Esophagus (tissue), 2 donors: Measurements from ENCODE around the gene RIPOR3. TPM values are rescaled to one million over a fixed set of nuclear protein-coding genes. Genes with fewer than 3 reads are reported as not detected.

Experiments
- H3K27ac ChIP-seq, 2 donors: one replicate each; pipeline ENCODE4 v1.5.1; 2013; ENCODE audit warnings: low read depth in 2 of 2, mild to moderate bottlenecking in 2 of 2, inconsistent platforms in 1 of 2, low read length in 1 of 2, moderate library complexity in 1 of 2
- H3K27me3 ChIP-seq, 2 donors: one replicate each; pipeline ENCODE4 v1.6.1; 2013; ENCODE audit warnings: low read length in 2 of 2, control low read depth in 1 of 2, mild to moderate bottlenecking in 1 of 2; ENCODE audit not compliant: insufficient read depth in 2 of 2, control insufficient read depth in 1 of 2
- H3K36me3 ChIP-seq, 2 donors: one replicate each; pipeline ENCODE4 v1.6.1; 2013; ENCODE audit warnings: low read length in 1 of 2; ENCODE audit not compliant: control insufficient read depth in 2 of 2, insufficient read depth in 2 of 2
- H3K4me1 ChIP-seq, 2 donors: one replicate each; pipeline ENCODE4 v1.6.1; 2013; ENCODE audit warnings: low read length in 1 of 2; ENCODE audit not compliant: control insufficient read depth in 2 of 2, insufficient read depth in 2 of 2
- H3K4me3 ChIP-seq, 2 donors: one replicate each; pipeline ENCODE4 v1.5.1; 2013; ENCODE audit warnings: low read length in 2 of 2, mild to moderate bottlenecking in 2 of 2, low read depth in 1 of 2, moderate library complexity in 1 of 2
- H3K9me3 ChIP-seq, 2 donors: one replicate each; pipeline ENCODE4 v1.6.1; 2013; ENCODE audit warnings: mild to moderate bottlenecking in 2 of 2, low read depth in 1 of 2, low read length in 1 of 2, moderate library complexity in 1 of 2; ENCODE audit not compliant: control insufficient read depth in 2 of 2, insufficient read depth in 1 of 2
- WGBS, 2 donors: extraction: QIAGEN DNeasy Blood & Tissue Kit; methylation state at CpG; one replicate each; pipeline ENCODE4 v1.1.7; 2013; 5-methylcytosine and 5-hydroxymethylcytosine counted together
- polyA plus RNA-seq, 2 donors: library from polyadenylated mRNA; stranded (reverse); fragments of 200-250 nt; gene quantifications; one replicate each; pipeline ENCODE4 v1.2.3, GENCODE V29; 2013
- donor health status: healthy with polysubstance abuse.
- donor health status: Bipolar disorder and iron deficiency.

RIPOR3 gene
- polyA plus RNA-seq, 2 donors = 2.6 to 5.2 TPM

DNA sequence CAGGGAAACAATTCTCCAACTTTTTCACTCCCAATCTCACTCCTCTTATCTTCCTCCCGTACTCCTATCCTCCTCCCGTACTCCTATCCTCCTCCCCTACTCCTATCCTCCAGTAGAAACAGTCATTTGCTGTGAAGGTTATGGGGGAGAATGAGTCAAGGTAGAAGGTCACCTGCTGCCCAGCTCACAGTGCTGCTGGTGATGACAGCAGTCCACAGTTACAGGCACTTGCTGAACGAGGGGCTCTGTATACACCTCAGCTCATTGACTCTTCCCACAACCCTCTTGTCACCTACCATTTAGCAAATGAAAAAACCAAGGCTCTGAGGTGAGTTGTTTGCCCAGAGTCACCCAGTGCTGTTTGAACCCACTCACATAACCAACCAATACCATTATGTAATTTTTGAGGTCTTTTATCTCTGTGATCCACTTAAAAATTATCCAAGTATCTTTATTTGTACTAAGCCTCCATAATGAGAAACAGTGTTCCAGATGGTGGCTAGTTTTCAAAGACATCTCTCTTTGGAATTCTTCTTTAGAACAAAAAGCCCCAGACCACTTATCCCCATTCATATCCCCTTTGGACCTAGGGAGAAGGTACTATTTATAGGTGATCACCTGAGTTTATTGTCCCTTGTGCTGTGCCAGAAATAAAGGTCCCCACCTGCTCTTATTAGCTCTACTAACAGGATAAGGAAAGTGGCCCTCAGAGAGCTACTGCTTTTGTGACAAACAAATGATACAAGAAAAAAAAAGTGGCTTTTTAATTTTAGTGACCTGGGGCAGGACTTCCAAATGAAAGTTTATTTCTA is 128.0 kb downstream of the RIPOR3 start:
- Histone ChIP-seq H3K9me3 (no peaks in the 10 kb centered on the region), H3K4me1 (peaks cover 3 to 26% of the 10 kb centered on the region in 2 donors), H3K36me3 (peaks cover 0 to 19% of the 10 kb centered on the region in 2 donors), H3K27me3 (no peaks in the 10 kb centered on the region), H3K27ac (no peak overlapping the region), H3K4me3 (no peak overlapping the region)
- WGBS, 2 donors = 85 to 87% methylated on average over 3 of the region's 3 CpGs

DNA sequence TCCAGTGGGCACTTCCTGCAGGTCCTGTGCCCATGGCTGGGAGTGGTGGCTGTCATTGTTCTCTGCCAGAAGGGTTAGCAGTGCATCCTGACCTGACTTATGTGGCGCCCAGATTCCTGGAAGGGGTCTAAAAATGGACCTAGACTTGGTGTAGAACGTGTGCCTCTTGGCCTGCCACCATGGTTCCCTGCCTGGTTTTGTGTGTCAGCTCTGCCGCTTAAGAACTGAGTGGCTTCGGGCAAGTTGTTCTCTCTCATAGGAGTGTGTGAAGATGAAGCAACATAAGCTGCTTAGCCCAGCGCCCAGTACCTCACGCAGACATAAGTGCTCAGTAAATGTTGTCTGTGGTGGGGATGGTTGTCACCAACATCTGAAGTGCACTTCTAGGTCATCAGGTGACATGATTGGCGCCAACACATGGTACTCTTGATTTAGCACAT is 129.1 kb downstream of the RIPOR3 start:
- Histone ChIP-seq H3K27me3 (no peaks in the 10 kb centered on the region), H3K9me3 (no peaks in the 10 kb centered on the region), H3K4me3 (no peak overlapping the region), H3K4me1 (peaks cover 3 to 22% of the 10 kb centered on the region in 2 donors), H3K27ac (peak overlapping the region; percentile 69 to 87), H3K36me3 (peaks cover 0 to 11% of the 10 kb centered on the region in 2 donors)
- WGBS, 2 donors = 85% methylated on average over 7 of the region's 7 CpGs

DNA sequence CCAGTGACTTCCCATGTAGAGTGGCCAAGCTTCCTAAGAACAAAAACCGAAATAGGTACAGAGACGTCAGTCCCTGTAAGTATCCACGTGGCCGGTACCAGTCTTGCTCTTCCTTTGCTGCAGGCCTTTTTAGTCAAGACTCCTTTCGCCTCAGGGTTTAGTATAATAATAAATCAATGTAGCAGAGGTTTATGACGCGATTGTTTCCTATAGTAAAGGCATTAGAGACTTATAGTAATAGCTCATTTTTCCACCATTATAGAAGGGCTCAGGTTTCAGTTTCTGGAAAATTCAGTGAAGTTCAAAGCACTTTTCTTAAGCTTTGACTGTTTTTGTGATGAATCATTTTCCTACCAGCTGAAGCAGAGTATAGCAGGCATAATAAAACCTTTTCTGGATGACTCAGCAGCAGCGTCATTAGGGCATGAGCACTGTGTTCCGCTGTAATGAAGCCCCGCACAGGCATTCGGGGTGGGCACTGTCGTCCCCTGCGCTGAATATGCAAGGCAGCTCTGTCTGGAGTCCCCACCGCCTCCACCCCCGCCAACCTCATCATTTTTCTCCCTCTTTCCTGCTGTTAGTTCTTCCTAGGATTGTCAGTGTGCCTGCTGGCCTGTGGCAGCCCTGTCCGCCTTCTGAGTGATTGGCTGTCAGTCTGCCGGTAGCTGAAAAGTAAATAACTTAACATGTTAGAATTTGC is 129.8 kb downstream of the RIPOR3 start:
- Histone ChIP-seq H3K4me3 (no peak overlapping the region), H3K27me3 (no peaks in the 10 kb centered on the region), H3K36me3 (peaks cover 0 to 9% of the 10 kb centered on the region in 2 donors), H3K9me3 (no peaks in the 10 kb centered on the region), H3K27ac (peak overlapping the region; percentile 76 to 87), H3K4me1 (peaks cover 3 to 22% of the 10 kb centered on the region in 2 donors)
- WGBS, 2 donors = 33 to 54% methylated on average over 17 of the region's 17 CpGs

DNA sequence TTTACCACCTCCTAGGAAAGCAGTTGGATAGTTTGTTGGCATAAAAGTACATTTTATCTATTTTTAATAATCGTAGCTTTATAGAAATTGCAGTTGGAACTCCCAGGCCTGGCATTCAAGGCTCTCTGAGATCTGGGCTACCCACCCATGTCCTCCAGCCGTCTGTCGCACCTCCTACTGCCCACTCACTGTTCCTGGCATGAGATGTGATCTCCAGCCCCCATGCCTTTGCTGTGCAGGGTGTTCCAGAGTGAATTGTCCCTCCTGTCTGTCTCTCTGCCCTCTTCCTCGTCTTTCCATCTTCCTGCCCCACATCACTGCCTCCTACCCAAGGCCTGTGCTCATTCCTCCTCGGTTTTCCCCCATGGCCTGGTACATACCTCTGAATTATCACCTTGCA is 130.5 kb downstream of the RIPOR3 start:
- H3K4me1 ChIP-seq = peaks cover 6 to 20% of the 10 kb centered on the region in 2 donors
- no peaks in the 10 kb centered on the region for H3K27me3 ChIP-seq
- H3K4me3 ChIP-seq = no peak overlapping the region
- H3K9me3 ChIP-seq = no peaks in the 10 kb centered on the region
- peak overlapping the region; percentile 76 to 85 for H3K27ac ChIP-seq
- peaks cover 0 to 9% of the 10 kb centered on the region in 2 donors for H3K36me3 ChIP-seq
- 63% methylated on average over 5 of the region's 5 CpGs for WGBS, 2 donors

DNA sequence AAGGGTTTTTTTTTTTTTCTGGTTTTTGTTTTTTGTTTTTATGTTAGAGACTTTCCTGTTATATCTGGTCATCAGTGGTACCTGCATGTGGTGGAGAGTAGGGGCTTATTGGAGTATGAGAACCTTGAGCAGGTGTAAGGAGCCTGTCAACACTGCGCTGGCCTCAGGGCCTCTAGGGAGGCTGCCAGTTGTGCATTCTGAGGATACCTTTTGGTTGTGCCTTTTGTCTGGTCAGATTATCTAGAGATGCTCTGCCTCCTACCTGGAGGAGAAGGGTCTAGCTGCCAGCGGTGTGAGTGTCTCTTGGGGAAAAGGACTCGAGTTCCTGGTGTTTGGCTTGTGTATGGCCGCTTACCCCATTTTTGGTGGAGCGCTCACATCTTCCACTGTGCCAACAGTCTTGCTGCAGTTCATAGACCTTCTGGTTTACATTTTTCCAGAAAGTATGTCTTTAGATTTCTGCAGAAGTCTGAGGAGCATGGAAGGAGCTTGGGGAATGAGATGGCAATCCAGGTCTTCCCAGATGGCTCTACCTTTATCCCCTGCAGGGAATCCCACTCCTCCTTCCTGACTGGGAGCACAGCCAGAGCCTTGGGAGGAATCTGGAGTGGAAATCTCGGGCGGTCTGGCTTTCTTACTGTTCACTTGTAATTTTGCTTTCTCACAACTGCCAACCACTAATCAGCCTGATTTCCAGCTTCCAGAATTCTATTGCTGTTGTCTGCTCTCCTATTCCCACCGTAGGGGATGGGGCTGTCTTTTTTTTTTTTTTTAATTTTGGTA is 131.3 kb downstream of the RIPOR3 start:
- Histone ChIP-seq H3K9me3 (no peaks in the 10 kb centered on the region), H3K36me3 (peaks cover 0 to 9% of the 10 kb centered on the region in 2 donors), H3K27me3 (no peaks in the 10 kb centered on the region), H3K27ac (no peak overlapping the region), H3K4me3 (no peak overlapping the region), H3K4me1 (peaks cover 6 to 19% of the 10 kb centered on the region in 2 donors)
- 76 to 84% methylated on average over 8 of the region's 8 CpGs for WGBS, 2 donors

DNA sequence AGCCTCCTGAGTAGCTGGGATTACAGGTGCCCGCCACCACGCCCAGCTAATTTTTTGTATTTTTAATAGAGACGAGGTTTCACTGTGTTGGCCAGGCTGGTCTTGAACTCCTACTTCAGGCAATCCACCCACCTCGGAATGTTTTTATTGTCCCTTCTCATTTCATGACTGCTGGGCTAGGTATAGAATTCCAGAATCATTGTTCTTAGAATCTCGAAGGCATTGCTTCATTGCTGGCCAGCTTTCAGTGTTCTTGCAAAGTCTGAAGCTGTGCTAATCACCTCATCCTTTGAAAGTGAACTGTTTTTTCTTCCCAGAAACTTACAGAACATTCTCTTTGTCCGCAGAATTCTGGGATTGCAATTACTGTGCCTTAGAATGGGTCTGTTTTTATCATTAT is 132.2 kb downstream of the RIPOR3 start:
- Histone ChIP-seq H3K9me3 (no peaks in the 10 kb centered on the region), H3K36me3 (peaks cover 0 to 9% of the 10 kb centered on the region in 2 donors), H3K27me3 (no peaks in the 10 kb centered on the region), H3K4me3 (no peak overlapping the region), H3K27ac (no peak overlapping the region), H3K4me1 (peaks cover 6 to 19% of the 10 kb centered on the region in 2 donors)
- 90 to 92% methylated on average over 6 of the region's 6 CpGs for WGBS, 2 donors

DNA sequence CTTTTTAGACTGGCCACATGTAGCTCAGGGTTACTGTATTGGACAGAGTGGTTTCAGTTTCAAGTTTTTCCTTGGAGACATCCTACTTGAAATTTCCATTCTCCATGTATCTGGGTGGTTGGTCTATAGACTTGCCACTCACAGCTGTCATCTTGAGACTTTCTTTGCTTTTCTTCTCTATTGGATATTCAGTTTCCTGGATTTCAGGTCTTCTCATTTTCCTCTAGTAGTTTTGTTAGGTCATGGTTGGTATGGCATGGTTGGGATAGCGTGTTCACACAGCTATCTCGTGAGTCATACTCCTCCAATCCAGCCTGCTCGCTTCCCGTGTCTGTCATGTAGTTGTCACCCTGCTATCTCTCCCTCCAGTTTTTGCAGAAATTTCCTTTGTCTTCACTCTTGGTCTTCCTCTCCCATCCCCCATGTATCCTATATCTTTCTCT is 132.8 kb downstream of the RIPOR3 start:
- H3K4me1 ChIP-seq = peaks cover 6 to 19% of the 10 kb centered on the region in 2 donors
- WGBS, 2 donors = 50 to 66% methylated on average over 4 of the region's 4 CpGs

DNA sequence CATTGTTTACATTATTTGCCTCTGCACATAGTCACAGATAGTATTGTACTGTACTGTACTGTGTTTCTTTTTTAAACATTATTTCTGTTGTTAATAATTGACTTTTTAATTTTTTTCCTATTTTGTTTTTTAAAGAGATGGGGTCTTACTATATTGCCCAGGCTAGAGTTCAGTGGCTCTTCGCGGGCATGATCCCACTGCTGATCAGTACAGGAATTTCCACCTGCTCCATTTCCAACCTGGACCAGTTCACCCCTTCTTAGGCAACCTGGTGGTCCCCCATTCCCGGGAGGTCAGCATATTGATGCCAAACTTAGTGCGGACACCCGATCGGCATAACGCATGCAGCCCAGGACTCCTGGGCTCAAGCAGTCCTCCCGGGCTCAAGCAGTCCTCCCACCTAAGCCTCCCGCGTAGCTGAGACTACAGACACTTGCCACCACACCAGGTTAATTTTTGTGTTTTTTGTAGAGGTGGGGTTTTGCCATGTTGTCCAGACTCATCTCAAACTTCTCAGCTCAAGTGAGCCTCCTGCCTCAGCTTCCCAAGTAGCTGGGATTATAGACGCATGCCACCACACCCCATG is 133.7 kb downstream of the RIPOR3 start:
- peaks cover 0 to 6% of the 10 kb centered on the region in 2 donors for H3K36me3 ChIP-seq
- no peaks in the 10 kb centered on the region for H3K9me3 ChIP-seq
- H3K27ac ChIP-seq = no peak overlapping the region
- H3K4me3 ChIP-seq = no peak overlapping the region
- H3K27me3 ChIP-seq = no peaks in the 10 kb centered on the region
- H3K4me1 ChIP-seq = peaks cover 6 to 16% of the 10 kb centered on the region in 2 donors
- WGBS, 2 donors = 95 to 97% methylated on average over 11 of the region's 11 CpGs

More for the DNA sequence above, 132.8 kb downstream of the RIPOR3 start:
- Histone ChIP-seq H3K36me3 (peaks cover 0 to 9% of the 10 kb centered on the region in 2 donors), H3K4me3 (no peak overlapping the region), H3K9me3 (no peaks in the 10 kb centered on the region), H3K27ac (no peak overlapping the region), H3K27me3 (no peaks in the 10 kb centered on the region)

DNA sequence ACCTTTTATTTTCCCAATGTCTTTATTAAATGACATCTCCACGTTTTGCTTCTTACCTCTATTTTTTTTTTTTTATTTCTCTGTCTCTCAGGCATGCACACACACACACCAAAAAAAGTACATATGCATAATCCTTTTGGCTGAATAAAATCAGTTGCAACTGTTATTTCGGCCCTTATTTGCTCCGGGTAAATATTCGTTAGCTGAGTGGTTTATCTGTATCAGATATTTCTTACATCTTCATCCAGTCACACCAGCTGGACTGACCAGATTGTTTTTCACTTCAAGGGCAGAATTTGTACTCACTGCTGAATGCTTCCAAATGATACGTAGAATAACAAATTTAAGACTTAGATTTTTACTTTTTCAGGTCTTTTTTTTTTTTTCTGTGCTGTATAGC is 135.7 kb downstream of the RIPOR3 start:
- Histone ChIP-seq H3K4me3 (no peak overlapping the region), H3K9me3 (no peaks in the 10 kb centered on the region), H3K27ac (no peak overlapping the region), H3K4me1 (peaks cover 3% of the 10 kb centered on the region in 2 donors), H3K36me3 (no peaks in the 10 kb centered on the region), H3K27me3 (no peaks in the 10 kb centered on the region)
- WGBS, 2 donors = 82 to 86% methylated on average over 5 of the region's 5 CpGs
